Lower leg skin (tissue), 3 donors: ENCODE results near the gene RPRM.

Source experiments
- CTCF ChIP-seq, 3 donors: fragments of 450-650 bp; IDR thresholded peaks; one replicate each; pipeline ENCODE4 v1.5.1; 2016; ENCODE audit warnings: antibody characterized with exemption in 3 of 3, mild to moderate bottlenecking in 3 of 3, moderate library complexity in 2 of 3
- POLR2A ChIP-seq, 2 donors: fragments of 450-650 bp; IDR thresholded peaks; one replicate each; pipeline ENCODE4 v1.6.1; 2016 to 2017; ENCODE audit warnings: antibody characterized with exemption in 2 of 2, mild to moderate bottlenecking in 1 of 2, moderate library complexity in 1 of 2

- TF ChIP-seq CTCF (IDR thresholded peaks at IDR 0.05) (no peak), POLR2A (IDR thresholded peaks at IDR 0.05) (no peak)
Observed at GRCh38 chr2:153509133-153509532, 30.6 kb upstream of the RPRM start.
